Inflammatory macrophage (primary cell): Measurements from ENCODE around the gene ZBTB1.

Source experiments
- DNase-seq, 2 donors: peaks; one replicate each; pipeline ENCODE4 v3.0.0-alpha.2; 2020 to 2022

The ZBTB1 gene

DNA sequence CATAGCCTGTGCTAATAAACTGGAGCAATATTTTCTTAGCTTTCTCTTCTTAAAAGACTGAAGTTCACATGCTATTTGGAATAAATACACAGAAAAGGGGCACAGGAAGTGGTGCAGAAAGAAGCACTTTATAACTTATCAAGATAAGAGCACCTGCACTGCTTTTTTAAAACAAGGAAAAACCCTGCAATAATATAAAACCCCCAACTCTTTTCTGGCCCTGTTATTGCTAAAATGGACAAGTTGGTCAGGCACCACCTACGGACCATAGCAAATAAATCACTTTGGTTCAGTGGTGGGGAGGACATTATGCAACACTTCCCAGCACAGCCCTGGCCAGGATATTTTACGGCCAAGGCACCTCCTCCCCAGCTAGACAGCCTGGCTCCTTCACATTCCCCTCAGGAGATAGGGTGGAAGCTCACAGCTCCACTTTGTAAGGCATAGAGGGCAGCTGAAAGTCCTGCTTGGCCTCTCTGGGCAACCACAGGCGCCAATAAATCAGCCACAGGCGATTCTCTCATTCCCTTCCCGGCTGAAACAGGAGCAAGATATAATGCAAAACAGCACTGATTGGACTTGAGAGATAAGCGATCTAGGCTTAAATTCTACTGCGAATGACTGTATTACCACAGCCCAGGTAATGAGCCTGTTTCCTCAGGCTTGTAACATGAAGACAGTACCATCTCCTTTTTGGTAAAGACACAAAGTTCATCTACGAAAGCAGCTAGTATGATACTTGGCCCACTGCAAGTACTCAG, 3.0 kb upstream of the ZBTB1 start:
- peak; percentile 17 to 18 for DNase-seq

DNA sequence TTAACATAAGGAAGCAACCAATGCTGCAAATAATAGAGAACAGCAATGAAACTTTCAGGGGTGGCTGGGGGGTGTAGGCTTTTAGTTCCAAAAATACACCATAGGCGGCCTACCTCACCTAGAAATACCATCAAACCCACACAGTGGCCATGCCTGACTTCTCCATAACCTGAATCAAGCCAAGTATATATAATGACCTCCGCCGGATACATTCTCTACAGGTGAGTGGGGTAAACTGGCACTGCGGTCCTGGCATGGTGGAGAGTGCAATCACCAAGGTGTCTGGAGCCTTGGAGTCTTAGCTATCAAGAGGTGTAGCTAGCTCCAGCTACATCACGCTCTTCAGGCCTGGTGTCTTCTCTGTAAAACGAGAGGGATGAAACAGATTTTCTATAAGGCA, 2.1 kb upstream of the ZBTB1 start:
- DNase-seq: no peak

DNA sequence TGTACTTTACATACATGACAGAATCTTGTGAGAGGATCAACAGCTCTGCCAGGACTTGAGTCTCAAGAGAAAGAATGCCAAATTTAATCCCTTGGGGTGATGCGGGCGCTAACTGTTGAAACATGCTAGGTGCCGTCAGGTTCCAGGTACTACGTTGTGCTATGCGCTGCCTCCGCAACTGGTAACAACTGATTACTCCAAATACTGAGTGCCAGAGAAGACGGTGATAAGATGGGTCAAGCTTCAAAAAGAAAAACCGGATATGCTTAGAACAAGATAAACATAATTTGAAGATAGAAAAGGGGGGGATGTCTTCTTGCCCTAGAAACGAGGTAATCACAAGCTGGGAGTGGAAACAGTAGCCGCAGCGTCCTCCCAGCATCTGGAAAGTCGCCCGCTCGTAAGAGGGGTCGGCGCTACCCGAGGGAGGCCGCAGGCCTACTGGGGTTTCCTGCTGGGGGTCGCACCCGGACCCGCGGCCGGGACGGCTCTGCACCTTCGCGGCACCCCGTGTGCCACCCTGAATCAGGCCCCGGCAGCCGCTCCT, 1.6 kb upstream of the ZBTB1 start:
- DNase-seq: no peak

DNA sequence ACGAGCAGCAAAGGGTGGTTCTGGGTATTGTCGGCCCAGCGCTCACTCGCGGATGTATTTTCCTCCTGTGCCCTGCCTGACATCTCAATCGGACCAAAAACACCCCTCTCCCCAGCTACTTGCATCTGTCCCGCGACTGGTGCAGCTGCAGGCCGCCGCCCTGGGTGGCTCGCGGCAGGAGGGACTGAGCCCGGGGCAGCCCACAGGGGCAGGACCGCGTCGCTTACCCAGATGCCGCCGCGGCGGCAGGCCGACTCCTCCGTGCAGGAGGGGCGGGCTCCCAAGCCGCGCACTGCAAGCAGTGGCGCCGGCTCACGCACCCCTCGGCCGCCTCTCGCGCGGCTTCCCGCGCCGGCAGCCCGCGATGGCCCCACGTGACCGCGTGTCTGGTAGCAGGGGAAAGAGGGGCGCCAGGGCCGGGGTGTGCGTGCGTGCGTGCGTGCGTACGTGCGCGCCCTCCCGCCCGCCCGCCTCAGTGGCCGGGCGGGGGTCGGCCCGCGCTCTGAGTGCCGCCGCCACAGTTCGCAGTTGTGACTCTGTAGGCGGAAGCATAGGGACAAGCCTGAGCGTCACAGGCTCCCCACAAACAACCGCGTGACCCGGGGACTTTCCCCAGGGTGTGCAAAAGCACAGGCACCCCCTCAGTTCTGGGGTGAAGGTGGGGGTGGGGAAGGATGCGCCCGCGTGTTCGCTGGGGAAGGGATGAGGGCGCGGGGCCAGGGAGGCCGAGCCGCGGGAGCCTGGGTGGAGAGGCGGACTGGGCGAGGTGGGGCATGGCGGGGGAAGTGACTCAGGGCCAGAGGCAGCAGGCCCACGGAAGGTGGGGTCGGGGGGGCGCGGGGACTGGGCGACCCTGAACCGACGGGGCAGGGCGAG, 898 bp upstream of the ZBTB1 start, which contains the start of gene ZBTB25:
ZBTB25 (minus strand) TSS at position 405 of the 876 bp plus-strand sequence. CDS start 13,305 bp downstream, outside the sequence.
- peak; percentile 94 to 98 for DNase-seq

DNA sequence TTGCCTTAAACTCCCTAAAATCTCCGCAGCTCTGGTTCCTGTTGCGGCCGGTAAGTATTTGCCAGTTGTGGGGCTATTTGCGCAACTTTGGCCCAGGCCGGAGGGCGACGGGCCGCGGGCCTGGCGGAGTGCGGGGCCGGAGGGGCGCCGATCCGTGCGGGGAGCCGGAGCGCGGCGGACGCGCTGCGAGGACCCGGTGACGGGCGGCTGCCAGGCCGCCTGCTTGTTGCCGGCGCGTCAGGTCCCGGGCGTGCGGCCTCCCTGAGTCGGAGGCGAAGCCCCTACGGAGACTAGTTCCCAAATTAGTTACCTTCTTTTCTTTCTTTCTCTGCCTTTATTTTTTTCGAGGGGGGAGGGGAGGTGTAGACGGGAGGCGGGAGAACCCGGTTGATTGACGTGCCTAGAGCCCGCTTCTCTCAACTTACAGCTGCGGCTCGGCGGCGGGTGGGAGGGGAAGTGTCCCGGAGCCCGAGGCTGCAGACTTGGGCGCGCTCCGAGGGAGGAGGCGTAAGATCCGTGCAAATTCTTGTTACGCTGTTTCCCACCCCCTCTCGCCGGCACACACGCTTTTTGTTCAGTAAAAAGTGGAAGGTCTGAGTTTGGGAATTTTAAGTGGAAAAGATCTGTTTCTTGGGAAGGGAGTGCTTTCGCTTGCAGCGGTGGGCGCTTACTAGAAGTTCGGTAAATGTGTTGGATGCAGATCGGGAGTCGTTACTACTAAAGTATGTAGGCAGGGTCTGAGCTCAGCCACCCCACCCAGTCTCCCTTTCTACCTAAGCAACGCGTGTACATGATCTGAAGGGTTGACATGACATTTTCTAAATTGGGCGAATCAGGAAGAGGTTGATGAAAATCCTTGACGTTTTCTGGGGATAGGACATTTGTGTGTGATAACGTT, 576 bp downstream of the ZBTB1 start:
- peak; percentile 86 to 93 for DNase-seq

DNA sequence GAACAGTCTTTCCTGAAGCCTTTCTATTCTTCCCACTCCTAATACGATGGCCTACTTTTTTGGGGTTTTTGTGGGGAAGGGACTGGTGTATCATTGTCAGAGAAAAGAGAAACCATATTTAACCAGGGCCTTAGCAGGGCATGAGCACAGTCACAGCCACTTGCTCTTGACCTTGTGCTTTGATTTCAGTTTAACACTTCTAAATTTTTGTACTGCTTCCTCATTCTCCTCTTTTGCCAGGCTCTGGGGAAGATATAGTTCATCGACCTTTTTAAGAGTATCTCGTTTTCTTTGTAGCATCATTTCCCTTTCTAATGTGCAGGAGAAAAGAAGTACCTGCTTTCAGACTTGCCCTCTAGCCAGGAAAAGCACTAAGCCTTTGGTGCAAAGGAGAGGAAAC, 2.2 kb downstream of the ZBTB1 start:
- DNase-seq: peak; percentile 34 to 45

DNA sequence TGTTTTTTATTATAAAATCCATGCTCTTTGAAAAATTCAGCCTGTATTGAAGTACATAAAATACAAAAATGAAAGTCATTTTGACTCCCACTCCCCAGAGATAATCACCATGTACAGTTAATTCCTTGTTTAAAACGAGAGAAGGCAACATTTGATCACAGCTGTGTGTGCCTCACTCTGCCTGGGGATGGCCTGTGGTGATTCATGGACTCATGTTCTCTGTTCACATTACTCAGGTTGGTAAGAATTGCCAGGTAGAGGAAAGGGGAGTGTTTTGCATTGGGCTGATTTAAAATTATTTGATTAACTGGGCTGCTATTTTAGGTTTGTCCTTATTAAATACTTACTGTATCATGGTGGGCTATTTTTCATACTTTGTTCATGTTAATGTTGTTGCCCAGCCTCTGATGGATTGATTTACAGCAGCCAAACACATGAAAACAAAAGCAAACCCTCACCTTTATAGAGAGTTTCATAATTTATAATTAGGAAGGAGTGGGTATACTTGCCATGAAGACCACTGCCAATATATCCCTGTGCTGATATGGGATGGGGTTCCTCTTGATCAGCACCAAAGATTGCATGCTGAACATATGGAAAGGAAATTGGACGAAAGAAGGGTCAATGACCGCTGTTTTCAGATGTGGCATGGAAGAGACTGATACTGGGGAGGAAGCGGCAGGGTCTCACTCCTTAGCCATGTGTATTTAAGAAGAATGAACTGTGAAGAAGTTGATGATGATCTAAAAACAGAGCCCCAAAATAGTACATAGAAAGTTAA, 3.0 kb downstream of the ZBTB1 start:
- no peak for DNase-seq

DNA sequence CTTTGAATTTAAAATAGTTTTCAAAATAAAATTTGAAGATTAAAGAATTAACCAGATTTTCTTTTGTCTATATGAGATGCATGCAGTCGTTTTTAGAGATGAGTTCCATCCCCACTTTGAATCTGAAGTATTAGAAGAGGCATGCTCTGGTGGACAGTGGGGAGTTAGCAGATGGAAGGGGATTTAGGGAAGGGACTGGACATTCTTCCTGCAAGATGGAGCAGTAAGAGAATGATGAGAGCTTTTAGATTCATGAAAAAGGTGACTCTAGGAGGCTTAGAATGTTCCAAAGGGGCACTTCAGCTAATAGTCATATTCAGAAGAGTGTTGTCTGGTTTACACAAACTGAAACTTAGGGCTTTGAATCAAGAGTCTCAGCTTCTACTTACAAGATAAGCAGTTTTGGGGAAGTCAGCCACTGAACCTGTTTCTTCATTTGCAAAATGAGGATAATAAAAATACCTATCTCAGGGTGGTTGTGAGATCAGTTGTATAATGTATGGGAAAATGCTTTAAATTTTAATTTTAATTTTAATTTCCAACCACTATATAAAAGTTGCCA, 3.7 kb downstream of the ZBTB1 start:
- no peak for DNase-seq

DNA sequence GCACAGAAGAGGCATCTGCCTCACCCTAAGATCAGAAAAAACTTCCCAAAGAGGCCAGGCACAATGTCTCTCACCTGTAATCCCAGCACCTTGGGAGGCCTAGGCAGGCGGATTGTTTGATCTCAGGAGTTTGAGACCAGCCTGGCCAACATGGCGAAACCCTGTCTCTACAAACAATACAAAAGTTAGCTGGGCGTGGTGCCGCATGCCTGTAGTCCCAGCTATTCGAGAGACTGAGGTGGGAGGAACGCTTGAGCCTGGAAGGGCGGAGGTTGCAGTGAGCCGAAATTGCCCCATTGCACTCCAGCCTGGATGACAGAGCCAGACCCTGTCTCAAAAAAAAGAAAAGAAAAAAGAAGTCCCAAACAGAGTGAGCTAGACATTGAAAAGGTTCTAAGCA, 4.5 kb downstream of the ZBTB1 start:
- DNase-seq: no peak

DNA sequence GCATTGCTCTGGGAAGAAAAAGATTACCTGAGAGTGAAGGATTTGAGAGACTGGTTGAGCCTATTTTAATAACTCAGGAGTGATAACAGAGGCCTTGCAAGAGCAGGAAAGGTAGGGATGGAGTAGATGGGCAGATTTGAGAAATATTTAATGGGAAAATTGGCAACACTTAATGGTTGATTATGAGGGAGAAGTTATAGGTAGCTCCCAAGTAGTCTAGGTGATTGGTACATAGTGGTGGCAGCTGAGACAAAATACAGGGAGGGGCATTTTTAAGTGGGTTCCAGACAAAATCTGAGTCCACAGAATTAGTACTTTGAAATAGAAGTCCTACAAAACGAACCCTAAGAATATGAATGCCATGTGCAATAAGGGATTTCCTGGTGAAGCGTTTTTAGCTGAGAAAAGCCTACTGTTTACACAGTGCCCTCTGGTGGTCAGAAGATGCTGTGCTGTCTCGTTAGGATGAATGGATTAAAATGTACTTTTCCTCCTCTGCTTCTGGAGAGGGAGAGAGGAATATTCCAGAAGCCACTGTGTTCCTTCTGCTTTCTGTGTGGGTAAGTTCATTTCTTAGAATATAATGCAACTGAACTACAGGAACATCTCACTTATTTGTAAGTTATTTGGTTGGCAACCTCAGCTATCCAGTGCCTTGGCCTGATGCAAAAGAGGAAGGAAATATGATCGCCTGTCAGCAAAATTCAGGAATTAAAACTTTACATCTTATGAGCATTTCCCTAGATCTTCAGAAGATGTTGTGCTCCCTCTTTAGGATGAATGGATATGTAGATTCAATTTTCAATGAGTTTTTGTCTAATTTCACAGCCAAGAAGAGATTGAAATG, 6.5 kb downstream of the ZBTB1 start:
- DNase-seq: peak; percentile 78 to 79

DNA sequence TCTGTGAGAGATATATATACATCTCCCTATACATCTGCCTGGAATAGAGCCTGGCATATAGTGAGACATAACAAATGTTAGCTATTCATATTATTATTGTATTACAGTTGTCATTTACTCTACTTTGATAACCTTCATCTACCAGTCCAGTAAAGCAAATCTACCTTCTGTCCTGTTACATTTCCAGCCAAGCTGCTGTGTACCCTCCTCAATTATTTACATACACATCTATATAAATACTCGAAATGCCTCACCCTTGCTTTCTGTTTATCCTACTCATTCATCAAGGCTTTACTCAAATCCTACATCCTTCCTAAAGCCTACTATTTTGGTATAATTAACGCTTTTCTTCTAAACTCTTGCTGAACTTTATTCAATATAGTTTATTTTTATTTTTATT, 8.7 kb downstream of the ZBTB1 start:
- DNase-seq: no peak

DNA sequence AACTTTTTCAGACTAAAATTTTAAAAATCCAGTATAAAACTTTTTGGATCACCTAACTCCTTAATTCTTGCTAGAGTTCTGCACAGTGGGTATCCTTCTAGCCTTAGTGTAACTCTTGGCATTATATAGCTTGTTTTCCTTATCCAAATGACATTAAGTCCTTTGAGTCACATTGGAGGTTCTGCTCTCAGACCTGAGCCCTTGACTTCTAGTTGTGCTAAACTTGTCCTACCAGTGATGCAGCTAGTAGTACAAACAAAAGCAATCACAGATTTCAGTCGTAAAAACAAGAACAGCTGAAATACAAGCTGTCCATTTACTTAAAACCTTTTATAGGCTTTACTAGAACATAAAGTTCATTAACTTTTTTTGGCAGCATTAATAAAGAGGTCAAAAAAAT, 10.5 kb downstream of the ZBTB1 start:
- no peak for DNase-seq

DNA sequence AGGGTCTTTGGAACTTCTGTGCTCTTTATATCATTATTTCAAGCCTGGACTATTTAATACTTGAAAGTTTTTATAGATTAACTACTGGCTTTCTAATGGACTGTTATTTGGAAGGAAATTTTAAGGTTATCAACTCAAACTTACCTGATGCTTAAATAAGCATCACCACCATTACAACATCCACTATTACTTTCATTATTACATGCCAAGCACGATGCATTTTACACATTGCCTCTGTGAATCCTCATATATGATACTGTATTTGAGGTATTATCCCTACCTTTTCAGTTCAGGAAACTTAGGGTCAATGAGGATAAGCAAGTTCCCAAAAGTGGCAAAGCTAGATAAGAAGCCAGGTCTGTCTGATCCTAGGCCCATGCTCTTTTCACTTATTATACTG, 12.4 kb downstream of the ZBTB1 start:
- no peak for DNase-seq

DNA sequence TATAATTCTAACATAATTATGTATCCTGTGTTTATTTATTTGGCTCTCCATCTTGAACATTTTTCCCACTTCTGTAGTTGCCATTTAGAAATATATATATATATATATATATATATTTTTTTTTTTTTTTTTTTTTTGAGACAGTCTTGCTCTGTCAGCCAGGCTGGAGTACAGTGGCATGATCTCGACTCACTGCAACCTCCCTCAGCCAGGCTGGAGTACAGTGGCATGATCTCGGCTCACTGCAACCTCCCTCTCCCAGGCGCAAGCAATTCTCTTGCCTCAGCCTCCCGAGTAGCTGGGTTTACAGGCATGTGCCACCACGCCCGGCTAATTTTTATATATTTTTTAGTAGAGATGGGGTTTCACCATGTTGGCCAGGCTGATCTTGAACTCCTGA, 13.1 kb downstream of the ZBTB1 start:
- peak in 1 of 2 donors; percentile 37 for DNase-seq

DNA sequence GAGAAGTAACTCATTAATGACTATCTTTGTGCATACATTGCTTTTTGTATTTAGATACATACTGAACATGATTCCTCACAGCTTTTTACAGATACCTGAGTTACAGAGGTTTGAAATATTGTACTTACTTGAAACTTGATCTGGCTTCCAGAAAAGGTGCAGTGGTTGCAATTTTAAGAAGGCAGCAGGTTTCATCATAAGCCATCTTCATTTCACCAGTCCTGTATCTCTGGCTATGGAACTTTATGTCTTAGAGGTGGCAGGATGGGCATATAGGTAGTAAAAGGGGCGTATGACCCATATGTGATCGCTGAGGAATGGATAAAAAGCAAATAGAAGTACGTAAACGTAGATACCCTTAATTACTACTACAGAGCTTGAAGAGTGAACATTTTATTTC, 13.7 kb downstream of the ZBTB1 start:
- no peak for DNase-seq

DNA sequence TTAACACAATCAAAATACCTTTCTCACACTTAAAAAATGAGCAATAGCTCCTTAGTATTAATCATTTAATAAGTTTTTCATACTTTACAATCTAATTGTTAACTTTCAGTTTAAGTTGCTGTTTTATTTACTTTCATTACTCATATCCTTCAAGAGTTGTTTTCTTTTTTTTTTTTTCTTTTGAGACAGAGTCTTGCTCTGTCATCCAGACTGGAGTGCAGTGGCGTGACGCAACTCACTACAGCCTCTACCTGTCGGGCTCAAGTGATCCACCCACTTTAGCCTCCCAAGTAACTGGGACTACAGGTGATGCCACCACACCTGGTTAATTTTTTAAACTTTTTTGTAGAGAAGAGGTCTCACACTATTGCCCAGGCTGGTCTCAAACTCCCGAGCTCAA, 16.1 kb downstream of the ZBTB1 start:
- no peak for DNase-seq

DNA sequence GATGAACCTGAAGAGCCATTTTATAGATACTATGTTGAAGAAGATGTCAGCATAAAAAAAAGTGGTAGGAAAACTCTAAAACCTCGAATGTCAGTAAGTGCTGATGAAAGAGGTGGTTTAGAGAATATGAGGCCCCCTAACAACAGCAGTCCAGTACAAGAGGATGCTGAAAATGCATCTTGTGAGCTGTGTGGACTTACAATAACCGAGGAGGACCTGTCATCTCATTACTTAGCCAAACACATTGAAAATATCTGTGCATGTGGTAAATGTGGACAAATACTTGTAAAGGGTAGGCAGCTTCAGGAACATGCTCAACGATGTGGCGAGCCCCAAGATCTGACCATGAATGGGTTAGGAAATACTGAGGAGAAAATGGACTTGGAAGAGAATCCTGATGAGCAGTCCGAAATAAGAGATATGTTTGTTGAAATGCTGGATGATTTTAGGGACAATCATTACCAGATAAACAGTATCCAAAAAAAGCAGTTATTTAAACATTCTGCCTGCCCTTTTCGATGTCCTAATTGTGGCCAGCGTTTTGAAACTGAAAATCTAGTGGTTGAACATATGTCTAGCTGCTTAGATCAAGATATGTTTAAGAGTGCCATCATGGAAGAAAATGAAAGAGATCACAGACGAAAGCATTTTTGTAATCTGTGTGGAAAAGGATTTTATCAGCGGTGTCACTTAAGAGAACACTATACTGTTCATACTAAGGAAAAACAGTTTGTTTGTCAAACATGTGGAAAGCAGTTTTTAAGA, 18.2 kb downstream of the ZBTB1 start:
- DNase-seq: no peak

DNA sequence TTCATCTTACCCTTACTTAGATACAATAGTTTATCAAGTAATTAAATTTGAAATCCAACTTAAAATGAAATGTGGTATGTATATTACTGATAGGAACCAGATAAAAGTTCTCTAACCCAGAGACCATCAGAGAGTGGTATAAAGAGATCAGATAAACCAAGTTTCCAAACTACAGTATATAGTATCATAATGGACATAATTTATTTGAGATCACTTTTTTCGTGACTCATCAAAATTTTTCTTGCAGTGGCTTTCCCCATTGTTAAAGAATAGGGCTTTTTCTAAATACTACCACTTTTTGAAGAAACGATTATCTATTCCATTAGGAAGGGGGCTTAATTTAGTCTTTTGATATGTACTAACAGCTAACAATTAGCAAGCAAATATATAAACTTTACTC, 20.8 kb downstream of the ZBTB1 start:
- no peak for DNase-seq

DNA sequence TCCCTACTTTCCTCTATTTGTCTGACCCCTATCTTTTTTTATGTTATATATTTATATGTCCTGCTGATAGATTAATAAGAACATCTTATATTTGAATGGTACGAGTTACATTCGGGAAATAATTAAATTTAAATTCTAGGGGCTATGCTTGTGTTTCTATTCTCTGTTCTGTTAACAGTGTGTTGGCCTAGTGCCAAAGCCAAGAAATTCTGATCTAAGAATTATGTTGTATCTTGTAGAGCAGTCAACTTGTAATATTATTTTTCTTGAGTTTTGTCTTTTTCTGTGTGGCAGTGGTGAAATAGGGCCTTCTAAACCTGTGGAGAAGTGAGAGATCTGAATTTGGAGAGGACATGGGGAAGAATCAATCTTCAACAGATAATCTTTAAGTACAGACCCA, 27.0 kb downstream of the ZBTB1 start:
- DNase-seq: no peak
